NT2/D1 (cell line): Measurements from ENCODE around the gene SH2D3C.

Source experiments
- DNase-seq: peaks from one replicate; pipeline ENCODE4 v3.0.0-alpha.2; 2011; ENCODE audit warnings: low read depth, low spot score
- H3K27me3 ChIP-seq: 2 replicates; pipeline ENCODE4 v1.6.0; 2011; ENCODE audit warnings: mild to moderate bottlenecking; ENCODE audit not compliant: insufficient read length, insufficient read depth
- H3K36me3 ChIP-seq: 2 replicates; pipeline ENCODE4 v1.6.1; 2011; ENCODE audit warnings: mild to moderate bottlenecking, low read length, mixed read lengths; ENCODE audit not compliant: insufficient read depth, insufficient read length
- H3K4me1 ChIP-seq: 2 replicates; pipeline ENCODE4 v1.5.1; 2011; ENCODE audit not compliant: insufficient read depth, insufficient read length
- H3K4me3 ChIP-seq: 2 replicates; pipeline ENCODE4 v1.5.1; 2011; ENCODE audit warnings: low read depth; ENCODE audit not compliant: insufficient read length
- H3K9ac ChIP-seq: 2 replicates; pipeline ENCODE4 v1.6.0; 2011; ENCODE audit warnings: low read depth; ENCODE audit not compliant: insufficient read length
- H3K9me3 ChIP-seq: 2 replicates; pipeline ENCODE4 v1.5.1; 2011; ENCODE audit warnings: mild to moderate bottlenecking, low read length; ENCODE audit not compliant: insufficient read depth
- SUZ12 ChIP-seq: IDR thresholded peaks from 2 replicates; pipeline ENCODE4 v1.6.1; 2011; ENCODE audit not compliant: insufficient read length, insufficient read depth; ENCODE audit errors: extremely low read depth
- YY1 ChIP-seq: IDR thresholded peaks from 2 replicates; pipeline ENCODE4 v1.6.1; 2011; ENCODE audit not compliant: insufficient read length, insufficient read depth
- ZNF274 ChIP-seq: IDR thresholded peaks from 2 replicates; pipeline ENCODE4 v1.6.1; 2011; ENCODE audit warnings: mild to moderate bottlenecking, low read depth, low read length

SH2D3C gene

DNA sequence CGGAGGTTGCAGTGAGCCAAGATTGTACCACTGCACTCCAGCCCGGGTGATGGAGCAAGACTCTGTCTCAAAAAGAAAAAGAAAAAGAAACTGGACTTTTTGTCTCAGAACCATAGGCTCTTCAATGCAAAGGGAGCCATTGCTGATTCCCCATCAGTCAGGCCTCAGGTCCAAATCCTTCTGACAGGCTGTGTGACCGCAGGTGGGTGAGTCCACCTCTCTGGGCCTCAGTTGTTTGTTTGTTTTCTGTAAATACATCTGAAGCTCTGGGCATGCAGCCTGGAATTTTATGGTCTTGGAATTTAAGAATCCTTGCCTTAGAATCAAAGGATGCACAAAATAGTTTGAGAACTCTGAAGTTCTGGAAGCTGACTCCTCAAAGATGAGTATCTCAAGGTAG lies 22.2 kb downstream of the SH2D3C start:
- no peak for DNase-seq
- Histone ChIP-seq H3K27me3 (peaks cover 50% of the 10 kb centered on the region), H3K9ac (no peak overlapping the region), H3K4me1 (peaks cover 10% of the 10 kb centered on the region), H3K4me3 (no peak overlapping the region), H3K9me3 (no peaks in the 10 kb centered on the region), H3K36me3 (no peaks in the 10 kb centered on the region)
- no peak for TF ChIP-seq SUZ12
- no peak for TF ChIP-seq YY1
- no peak for TF ChIP-seq ZNF274

DNA sequence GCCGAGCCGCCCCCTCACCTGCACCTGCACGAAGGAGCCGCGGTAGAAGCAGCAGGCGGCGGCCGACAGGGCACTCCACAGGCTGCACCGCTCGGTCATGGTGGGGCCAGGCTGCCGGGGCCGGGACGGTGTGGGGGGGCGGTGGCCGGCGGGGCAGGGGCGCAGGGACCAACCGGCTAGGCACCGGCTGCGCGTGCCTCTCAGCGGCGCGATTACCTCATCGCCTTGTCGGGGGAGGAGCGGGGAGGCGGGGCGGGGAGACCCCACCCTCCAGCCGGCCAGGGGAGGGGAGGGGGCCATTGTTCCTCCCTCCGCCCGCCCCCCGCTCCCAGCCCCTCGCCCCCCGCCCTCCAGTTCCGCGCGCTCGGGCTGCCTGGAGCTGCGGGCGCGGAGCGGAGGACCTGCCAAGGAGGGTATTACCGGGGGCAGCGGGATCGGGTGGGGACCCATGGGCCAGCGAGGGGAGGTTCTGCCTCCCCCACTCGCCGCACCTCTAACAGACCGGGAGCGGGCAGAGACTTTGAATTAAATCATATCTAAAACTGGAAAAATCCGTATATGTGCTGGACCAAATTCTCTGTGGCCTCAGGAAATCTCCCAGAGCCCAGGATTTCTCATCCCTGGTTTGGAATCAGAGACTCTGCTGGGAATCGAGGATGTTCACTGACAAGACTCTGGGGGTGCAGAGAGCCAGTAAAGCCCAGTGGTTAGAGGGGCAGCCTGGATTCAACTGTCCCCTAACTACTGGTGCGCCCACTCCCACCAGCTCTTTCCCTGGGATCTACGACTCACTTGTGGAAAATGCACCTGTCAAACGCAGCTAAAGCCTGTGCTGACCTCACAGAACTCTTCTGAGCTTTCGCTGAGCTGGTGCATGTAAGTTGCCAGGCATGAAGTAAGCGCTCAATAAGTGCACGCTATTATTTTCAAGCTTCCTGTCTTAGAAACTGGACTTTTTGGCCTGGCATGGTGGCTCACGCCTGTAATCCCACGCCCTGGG lies 23.1 kb downstream of the SH2D3C start:
- peak overlapping the region; percentile 64 for H3K9ac ChIP-seq

GRCh38 chr9:127754099-127755060 lies 24.1 kb downstream of the SH2D3C start:
- no peak for TF ChIP-seq ZNF274
- TF ChIP-seq YY1 = no peak
- no peak for TF ChIP-seq SUZ12
- peak overlapping the region; percentile 64 for H3K9ac ChIP-seq
- peaks cover 15% of the 10 kb centered on the region for H3K36me3 ChIP-seq
- H3K27me3 ChIP-seq = peaks cover 52% of the 10 kb centered on the region
- H3K4me3 ChIP-seq = peak overlapping the region; percentile 69
- peaks cover 10% of the 10 kb centered on the region for H3K4me1 ChIP-seq
- no peaks in the 10 kb centered on the region for H3K9me3 ChIP-seq
- peak; percentile 52 for DNase-seq

More for the DNA sequence above, 23.1 kb downstream of the SH2D3C start:
- Histone ChIP-seq H3K36me3 (peaks cover 8% of the 10 kb centered on the region), H3K4me3 (peak overlapping the region; percentile 69), H3K9me3 (no peaks in the 10 kb centered on the region), H3K27me3 (peaks cover 52% of the 10 kb centered on the region), H3K4me1 (peaks cover 10% of the 10 kb centered on the region)
- TF ChIP-seq YY1 = no peak
- no peak for DNase-seq

DNA sequence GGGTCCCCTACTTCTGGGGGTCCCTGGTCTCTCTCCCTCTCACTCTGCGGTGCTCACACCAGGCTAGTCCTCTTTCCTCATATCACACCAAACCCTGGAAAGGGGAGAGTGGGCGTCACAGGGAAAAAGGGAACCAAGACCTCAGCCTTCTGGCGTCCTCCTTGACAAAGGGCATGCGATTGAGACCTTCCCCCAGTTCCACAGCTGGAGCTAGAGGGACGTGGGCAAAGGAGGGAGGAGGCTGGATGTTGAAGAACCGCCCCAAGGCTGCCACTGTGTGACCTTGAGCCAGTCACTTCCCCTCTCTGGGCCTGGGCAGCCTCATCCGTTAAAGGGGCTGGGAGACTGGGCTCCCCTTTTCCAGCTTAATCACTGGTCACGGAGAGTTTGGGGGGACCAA lies 24.8 kb downstream of the SH2D3C start:
- Histone ChIP-seq H3K36me3 (peaks cover 23% of the 10 kb centered on the region), H3K9me3 (no peaks in the 10 kb centered on the region), H3K27me3 (peaks cover 52% of the 10 kb centered on the region), H3K4me1 (peaks cover 8% of the 10 kb centered on the region), H3K9ac (peak overlapping the region; percentile 32), H3K4me3 (no peak overlapping the region)
- DNase-seq = no peak
- TF ChIP-seq YY1 (no peak), SUZ12 (no peak), ZNF274 (no peak)

DNA sequence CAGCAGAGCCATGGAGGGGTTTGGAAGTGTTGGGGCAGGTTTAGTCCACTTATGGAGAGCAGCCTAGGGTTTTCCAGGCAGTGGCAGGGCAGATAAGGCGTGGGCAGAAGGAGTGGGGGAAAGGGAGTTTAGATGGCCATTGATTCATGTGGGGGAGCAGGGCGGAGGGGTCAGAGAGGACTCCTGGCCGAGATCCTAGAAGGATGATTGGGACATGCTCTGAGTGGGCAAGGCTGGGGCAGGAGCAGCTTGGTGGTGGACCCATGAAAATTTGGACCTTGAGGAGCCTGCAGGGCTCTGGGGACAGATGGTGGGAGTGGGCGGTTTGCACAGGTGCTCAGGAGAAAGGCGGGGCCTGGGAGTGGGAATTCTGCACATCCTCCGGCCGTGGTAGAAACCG lies 25.3 kb downstream of the SH2D3C start:
- Histone ChIP-seq H3K9ac (no peak overlapping the region), H3K36me3 (peaks cover 27% of the 10 kb centered on the region), H3K4me3 (no peak overlapping the region), H3K9me3 (no peaks in the 10 kb centered on the region), H3K4me1 (peaks cover 6% of the 10 kb centered on the region), H3K27me3 (peaks cover 52% of the 10 kb centered on the region)
- TF ChIP-seq SUZ12 (no peak), YY1 (no peak), ZNF274 (no peak)
- no peak for DNase-seq

DNA sequence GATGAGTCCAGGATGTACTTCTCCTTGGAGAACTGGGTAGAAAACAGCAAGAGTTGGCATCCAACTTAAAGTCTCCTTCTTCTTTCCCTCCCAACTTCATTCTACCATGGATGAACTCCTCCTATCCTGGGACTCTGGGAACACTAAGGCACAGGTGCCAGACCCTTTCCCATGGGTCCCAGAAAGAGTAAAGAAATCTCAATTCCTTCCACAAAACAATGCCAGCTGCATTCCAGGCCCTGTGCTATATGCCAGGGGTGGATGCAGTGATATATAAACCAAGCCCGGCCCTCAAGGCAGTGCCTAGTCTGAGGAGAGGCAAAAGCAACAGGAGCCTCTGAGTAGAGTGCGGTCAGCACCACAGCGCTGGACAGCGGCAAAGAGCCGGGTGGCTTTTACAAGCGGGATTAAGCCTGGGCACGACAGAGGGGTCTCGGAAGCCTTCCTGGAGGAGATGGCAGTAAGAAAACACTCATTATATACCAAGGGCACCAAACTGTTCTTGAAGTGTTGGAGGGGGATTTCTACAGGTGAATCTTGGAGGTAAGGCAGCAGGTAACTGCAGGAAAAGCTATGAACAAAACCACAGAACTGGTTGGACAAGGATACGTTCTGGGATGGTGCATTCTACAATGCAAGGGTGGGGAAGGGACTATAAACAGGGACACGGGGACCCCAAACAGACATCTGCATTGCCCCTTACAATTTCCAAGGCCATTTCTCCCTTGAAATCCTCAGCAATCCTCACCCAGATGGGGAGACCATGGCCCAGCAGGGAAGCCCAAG lies 27.0 kb downstream of the SH2D3C start:
- peaks cover 34% of the 10 kb centered on the region for H3K36me3 ChIP-seq
- H3K4me3 ChIP-seq = no peak overlapping the region
- TF ChIP-seq SUZ12 (no peak), YY1 (no peak), ZNF274 (no peak)
- DNase-seq = no peak
- peaks cover 6% of the 10 kb centered on the region for H3K4me1 ChIP-seq
- H3K9ac ChIP-seq = no peak overlapping the region
- H3K27me3 ChIP-seq = peaks cover 51% of the 10 kb centered on the region
- H3K9me3 ChIP-seq = no peaks in the 10 kb centered on the region
